CD4-positive, alpha-beta T cell (primary cell): Measurements from ENCODE around the gene SCARB1. TPM values are rescaled to one million over a fixed set of nuclear protein-coding genes. Genes with fewer than 3 reads are reported as not detected.

Experiments used
- ATAC-seq: fragments of 200-7000 bp; cut with Tn5 transposase; one replicate; pipeline ENCODE4 v1.10.0; 2022; ENCODE audit warnings: mild to moderate bottlenecking; ENCODE audit not compliant: poor library complexity
- CTCF ChIA-PET: fragments of 350-600 bp; sonication (Branson Sonifier 250); formaldehyde crosslinking; loops from one replicate; lab custom pipeline; 2021; ENCODE audit warnings: antibody characterized with exemption, inconsistent platforms; lab: Charles Lee
- POLR2A ChIA-PET: fragments of 350-600 bp; sonication (Branson Sonifier 250); formaldehyde crosslinking; loops from one replicate; lab custom pipeline; 2021; ENCODE audit warnings: antibody characterized with exemption, inconsistent platforms; lab: Charles Lee
- DNase-seq, 14 experiments: peaks; one replicate each; pipeline ENCODE4 v3.0.0-alpha.2; 2013 to 2020; ENCODE audit warnings: mixed read lengths in 2 of 14
- H3K27ac ChIP-seq, 2 donors: one replicate each; pipeline versions ENCODE4 v1.5.1 to v1.7.0; 2013; ENCODE audit warnings: low read length in 2 of 2, low read depth in 1 of 2, mild to moderate bottlenecking in 1 of 2
- H3K27me3 ChIP-seq, 2 experiments: 1 replicate in 1 of 2; 2 replicates in 1 of 2; pipeline versions ENCODE4 v1.6.1 to v1.7.0; 2013; ENCODE audit warnings: low read length in 2 of 2, control low read depth in 1 of 2, mild to moderate bottlenecking in 1 of 2, moderate library complexity in 1 of 2; ENCODE audit not compliant: insufficient read depth in 2 of 2, control insufficient read depth in 1 of 2
- H3K36me3 ChIP-seq: one replicate; pipeline ENCODE4 v1.6.1; 2013; ENCODE audit warnings: low read length, control low read depth; ENCODE audit not compliant: insufficient read depth
- H3K4me1 ChIP-seq: one replicate; pipeline ENCODE4 v1.6.1; 2013; ENCODE audit warnings: low read length, control low read depth; ENCODE audit not compliant: insufficient read depth
- H3K4me3 ChIP-seq: one replicate; pipeline ENCODE4 v1.5.1; 2013; ENCODE audit warnings: mild to moderate bottlenecking, low read length, moderate library complexity
- H3K9me3 ChIP-seq, 2 experiments: 1 replicate in 1 of 2; 2 replicates in 1 of 2; pipeline versions ENCODE4 v1.6.1 to v1.7.0; 2013; ENCODE audit warnings: low read length in 2 of 2, mild to moderate bottlenecking in 2 of 2, control low read depth in 1 of 2, moderate library complexity in 1 of 2; ENCODE audit not compliant: control insufficient read depth in 1 of 2, insufficient read depth in 1 of 2
- H3K27ac Mint-ChIP-seq: one replicate; pipeline ENCODE4 v1.8.0; 2020; ENCODE audit warnings: mixed read lengths
- H3K27me3 Mint-ChIP-seq: one replicate; pipeline ENCODE4 v1.8.0; 2021; ENCODE audit warnings: mixed read lengths
- H3K36me3 Mint-ChIP-seq: one replicate; pipeline ENCODE4 v1.8.0; 2021; ENCODE audit warnings: low read depth, mixed read lengths
- H3K4me1 Mint-ChIP-seq: one replicate; pipeline ENCODE4 v1.8.0; 2021; ENCODE audit warnings: low read depth, mixed read lengths
- H3K4me3 Mint-ChIP-seq: one replicate; pipeline ENCODE4 v1.8.0; 2020; ENCODE audit warnings: mild to moderate bottlenecking, mixed read lengths
- H3K9me3 Mint-ChIP-seq: one replicate; pipeline ENCODE4 v1.8.0; 2020; ENCODE audit warnings: mixed read lengths
- CTCF ChIP-seq: fragments of 200-600 bp; IDR thresholded peaks from one replicate; pipeline ENCODE4 v1.8.0; 2022; ENCODE audit warnings: antibody characterized with exemption, mild to moderate bottlenecking
- intact Hi-C, 2 experiments: fragments of 100-400 bp; cut with DNase I in 1 of 2; cut with micrococcal nuclease in 1 of 2; formaldehyde crosslinking; loops; one replicate each; pipeline versions ENCODE4 v1.15.1 to v1.9.0; 2023 to 2025; cut with DNase I, micrococcal nuclease
- total RNA-seq, 174 experiments: library from RNA in 2 of 174; stranded (reverse) in 2 of 174; gene quantifications; one replicate each; pipeline ENCODE4 v1.2.3 and lab custom pipeline; 2021 to 2026

SCARB1 gene
- total RNA-seq, 2 experiments from 2014 or later, result 2.3 to 3.7 TPM

- Mint-ChIP-seq H3K36me3 (no peaks in the 10 kb centered on the region), H3K4me1 (no peaks in the 10 kb centered on the region), H3K9me3 (no peaks in the 10 kb centered on the region), H3K4me3 (no peak overlapping the region), H3K27me3 (no peaks in the 10 kb centered on the region), H3K27ac (no peak overlapping the region)
- DNase-seq, result no peak
- TF ChIP-seq CTCF, result no peak
- peaks cover 2% of the 10 kb centered on the region for H3K4me1 ChIP-seq
- no peak overlapping the region for H3K27ac ChIP-seq
- H3K36me3 ChIP-seq, result no peaks in the 10 kb centered on the region
- no peak overlapping the region for H3K4me3 ChIP-seq
- no peaks in the 10 kb centered on the region for H3K27me3 ChIP-seq
- H3K9me3 ChIP-seq, result no peaks in the 10 kb centered on the region
- ChIA-PET CTCF (no interaction called here), POLR2A (no interaction called here)
- intact Hi-C loops, result no loop called here
- no peak for ATAC-seq
These were observed 72.8 kb downstream of the SCARB1 start for GRCh38 chr12:124790650-124791400.

GRCh38 chr12:124788936-124789555, 74.6 kb downstream of the SCARB1 start:
- TF ChIP-seq CTCF, result no peak
- no peak for ATAC-seq
- no peak overlapping the region for H3K4me3 Mint-ChIP-seq
- H3K36me3 Mint-ChIP-seq, result no peaks in the 10 kb centered on the region
- DNase-seq, result no peak
- Histone ChIP-seq H3K27me3 (no peaks in the 10 kb centered on the region), H3K9me3 (no peaks in the 10 kb centered on the region), H3K27ac (no peak overlapping the region), H3K4me1 (no peaks in the 10 kb centered on the region), H3K36me3 (no peaks in the 10 kb centered on the region), H3K4me3 (no peak overlapping the region)
- CTCF ChIA-PET, result no interaction called here
- intact Hi-C loops, result no loop called here
- POLR2A ChIA-PET, result no interaction called here
- no peak overlapping the region for H3K27ac Mint-ChIP-seq
- H3K9me3 Mint-ChIP-seq, result no peaks in the 10 kb centered on the region
- H3K27me3 Mint-ChIP-seq, result no peaks in the 10 kb centered on the region
- no peaks in the 10 kb centered on the region for H3K4me1 Mint-ChIP-seq

GRCh38 chr12:124786061-124786964, 77.4 kb downstream of the SCARB1 start:
- no peaks in the 10 kb centered on the region for H3K9me3 ChIP-seq
- no peak overlapping the region for H3K4me3 ChIP-seq
- DNase-seq (no peak), ATAC-seq (no peak)
- CTCF ChIA-PET, result interaction anchor here (1.4 kb wide), 2 partner anchors 11 to 754 kb away, joined by 4 read pairs; no protein-coding TSS in a partner anchor
- no peaks in the 10 kb centered on the region for H3K27me3 ChIP-seq
- Mint-ChIP-seq H3K36me3 (no peaks in the 10 kb centered on the region), H3K4me3 (no peak overlapping the region), H3K4me1 (no peaks in the 10 kb centered on the region), H3K27me3 (no peaks in the 10 kb centered on the region), H3K27ac (no peak overlapping the region), H3K9me3 (no peaks in the 10 kb centered on the region)
- H3K36me3 ChIP-seq, result no peaks in the 10 kb centered on the region
- H3K27ac ChIP-seq, result no peak overlapping the region
- POLR2A ChIA-PET, result no interaction called here
- no peak for TF ChIP-seq CTCF
- no peaks in the 10 kb centered on the region for H3K4me1 ChIP-seq
- intact Hi-C loops, result no loop called here
